Neural cell (in vitro differentiated cells): Measurements from ENCODE around the gene RGS19.

ENCODE experiments used
- CTCF ChIP-seq: fragments of 450-650 bp; IDR thresholded peaks from 2 replicates; pipeline ENCODE4 v1.5.1; 2014; ENCODE audit warnings: antibody characterized with exemption, mild to moderate bottlenecking, moderate library complexity; ENCODE audit not compliant: poor library complexity, severe bottlenecking
- MXI1 ChIP-seq: fragments of 450-650 bp; conservative IDR thresholded peaks from 2 replicates; pipeline ENCODE4 v1.6.1; 2014; ENCODE audit warnings: antibody characterized with exemption, mild to moderate bottlenecking; ENCODE audit not compliant: poor library complexity, severe bottlenecking
- TAF1 ChIP-seq: IDR thresholded peaks from 2 replicates; pipeline ENCODE4 v1.6.1; 2012; ENCODE audit warnings: low read depth

GRCh38 chr20:64062276-64062595 is 17.1 kb downstream of the RGS19 start:
- no peak for TF ChIP-seq TAF1
- no peak for TF ChIP-seq CTCF
- no peak for TF ChIP-seq MXI1
